Keratinocyte (primary cell): ENCODE data around the gene ECI2. TPM values are rescaled to one million over a fixed set of nuclear protein-coding genes. Genes with fewer than 3 reads are reported as not detected.

Experiments used
- DNase-seq: peaks from one replicate; pipeline ENCODE4 v3.0.0-alpha.2; 2011; ENCODE audit warnings: low read depth, missing footprints, low spot score
- FAIRE-seq: peaks from 2 replicates; lab custom pipeline; 2011; peaks lifted over from hg19 to GRCh38; lab: Jason Lieb, UNC
- H2AFZ ChIP-seq: 2 replicates; pipeline ENCODE4 v1.6.0; 2012; ENCODE audit warnings: low read length, control low read depth, inconsistent platforms; ENCODE audit not compliant: control insufficient read depth
- H3K27ac ChIP-seq: 2 replicates; pipeline ENCODE4 v1.5.1; 2011; ENCODE audit warnings: low read length; ENCODE audit not compliant: control insufficient read depth, insufficient read depth
- H3K27me3 ChIP-seq: 3 replicates; pipeline ENCODE4 v1.6.0; 2011; ENCODE audit warnings: low read length; ENCODE audit not compliant: control insufficient read depth, insufficient read depth; ENCODE audit errors: extremely low read depth
- H3K36me3 ChIP-seq, 2 experiments: 2 replicates in 1 of 2; 3 replicates in 1 of 2; pipeline ENCODE4 v1.5.1; 2011; ENCODE audit warnings: low read length in 2 of 2, mild to moderate bottlenecking in 1 of 2; ENCODE audit not compliant: control insufficient read depth in 2 of 2, insufficient read depth in 2 of 2; ENCODE audit errors: extremely low read depth in 1 of 2
- H3K4me1 ChIP-seq: 3 replicates; pipeline ENCODE4 v1.5.1; 2011; ENCODE audit warnings: low read length; ENCODE audit not compliant: control insufficient read depth, insufficient read depth; ENCODE audit errors: extremely low read depth
- H3K4me2 ChIP-seq: 3 replicates; pipeline ENCODE4 v1.6.0; 2011; ENCODE audit warnings: low read depth, low read length; ENCODE audit not compliant: control insufficient read depth, insufficient read depth; ENCODE audit errors: extremely low read depth
- H3K4me3 ChIP-seq, 3 experiments: fragments of 200-600 bp in 1 of 3; sonication (generic) in 1 of 3; 2 replicates in 2 of 3; 3 replicates in 1 of 3; pipeline ENCODE4 v1.5.1; 2011 to 2016; ENCODE audit warnings: low read length in 3 of 3, mild to moderate bottlenecking in 3 of 3, control low read depth in 2 of 3, inconsistent platforms in 1 of 3, low read depth in 1 of 3, mixed read lengths in 1 of 3, mixed run types in 1 of 3, moderate library complexity in 1 of 3; ENCODE audit not compliant: control insufficient read depth in 2 of 3, insufficient read depth in 2 of 3; ENCODE audit errors: extremely low read depth in 1 of 3
- H3K79me2 ChIP-seq: 2 replicates; pipeline ENCODE4 v1.6.0; 2012; ENCODE audit warnings: low read length; ENCODE audit not compliant: control insufficient read depth, insufficient read depth
- H3K9ac ChIP-seq: 3 replicates; pipeline ENCODE4 v1.6.0; 2011; ENCODE audit warnings: low read length; ENCODE audit not compliant: control insufficient read depth, insufficient read depth; ENCODE audit errors: extremely low read depth
- H3K9me1 ChIP-seq: 3 replicates; pipeline ENCODE4 v1.6.0; 2011; ENCODE audit warnings: low read length; ENCODE audit not compliant: control insufficient read depth, insufficient read depth; ENCODE audit errors: extremely low read depth
- H3K9me3 ChIP-seq: 2 replicates; pipeline ENCODE4 v1.5.1; 2012; ENCODE audit warnings: low read depth, low read length; ENCODE audit not compliant: control insufficient read depth
- H4K20me1 ChIP-seq: 3 replicates; pipeline ENCODE4 v1.6.0; 2011; ENCODE audit warnings: low read length; ENCODE audit not compliant: control insufficient read depth, insufficient read depth; ENCODE audit errors: extremely low read depth
- CTCF ChIP-seq, 3 experiments: IDR thresholded peaks in 1 of 3; conservative IDR thresholded peaks in 1 of 3; optimal IDR thresholded peaks in 1 of 3; 2 replicates in 2 of 3; 3 replicates in 1 of 3; pipeline versions ENCODE3 to v1.5.1; 2011; ENCODE audit warnings: low read length in 3 of 3, mild to moderate bottlenecking in 3 of 3, moderate library complexity in 2 of 3, control low read depth in 1 of 3, inconsistent platforms in 1 of 3; ENCODE audit not compliant: insufficient read depth in 2 of 3; ENCODE audit errors: extremely low read depth in 1 of 3
- EZH2 ChIP-seq: IDR thresholded peaks from one replicate; pipeline ENCODE4 v1.6.1; 2012; ENCODE audit warnings: inconsistent platforms, mild to moderate bottlenecking, low read length, moderate library complexity
- dilution Hi-C: fragments of 300-500 bp; cut with MboI; formaldehyde crosslinking; loops from one replicate; pipeline ENCODE4 v1.7.0; 2020; ENCODE audit warnings: low sequenced_read_pairs; ENCODE audit not compliant: extremely low pct_ligation_motif_present
- polyA plus RNA-seq, 5 experiments: library from polyadenylated mRNA; depleted of rRNA in 3 of 5; stranded (reverse) in 3 of 5; stranded (forward) in 1 of 5; unstranded in 1 of 5; fragments of >200 nt; gene quantifications; 1 replicate in 1 of 5; 2 replicates in 3 of 5; 3 replicates in 1 of 5; pipeline versions ENCODE4 v1.2.1 to v1.2.3, GENCODE V29; 2011 to 2012; ENCODE audit warnings: missing spikeins in 2 of 5, low read depth in 1 of 5, low replicate concordance in 1 of 5

ECI2 gene
- polyA plus RNA-seq, 1 donor (not counting 4 experiments of a cell fraction or from before 2014, with no cell fraction given): 41.6 TPM

- no peak within 1 kb of the TSS for H2AFZ ChIP-seq
- no peaks in the 10 kb centered on the region for H4K20me1 ChIP-seq
- H3K9ac ChIP-seq: no peak within 1 kb of the TSS
- dilution Hi-C loops: no loop called here
- no peak for TF ChIP-seq EZH2
- no peak for TF ChIP-seq CTCF (optimal IDR thresholded peaks at IDR 0.05 in 1 of 3, IDR thresholded peaks at IDR 0.05 in 1 of 3, conservative IDR thresholded peaks at IDR 0.05 in 1 of 3; ENCODE audit: extremely low read depth in 1 of 3, insufficient read depth in 2 of 3, low read length in 3 of 3)
- no peak within 1 kb of the TSS for H3K4me2 ChIP-seq
- H3K9me1 ChIP-seq: no peaks in the 10 kb centered on the region
- no peak within 1 kb of the TSS for H3K27ac ChIP-seq
- H3K79me2 ChIP-seq: no peaks in the 10 kb centered on the region
- no peak within 1 kb of the TSS for H3K4me3 ChIP-seq
- FAIRE-seq: no peak
- peaks cover 3% of the 10 kb centered on the region for H3K27me3 ChIP-seq
- DNase-seq: no peak
- H3K36me3 ChIP-seq: no peaks in the 10 kb centered on the region
- H3K9me3 ChIP-seq: no peaks in the 10 kb centered on the region
- H3K4me1 ChIP-seq: no peaks in the 10 kb centered on the region
Measured at GRCh38 chr6:4078691-4079471, 56.5 kb downstream of the ECI2 start, which contains the start of gene FAM217A. Gene FAM217A (minus strand): TSS chr6:4079137. CDS start chr6:4077414, 1,723 bp downstream.

GRCh38 chr6:4074478-4075235, 60.7 kb downstream of the ECI2 start:
- FAIRE-seq: no peak
- no peak overlapping the region for H3K9ac ChIP-seq
- H3K79me2 ChIP-seq: no peaks in the 10 kb centered on the region
- H3K27ac ChIP-seq: no peak overlapping the region
- H3K4me1 ChIP-seq: no peaks in the 10 kb centered on the region
- no peaks in the 10 kb centered on the region for H3K36me3 ChIP-seq
- no peaks in the 10 kb centered on the region for H4K20me1 ChIP-seq
- dilution Hi-C loops: no loop called here
- no peak overlapping the region for H2AFZ ChIP-seq
- DNase-seq: no peak
- peaks cover 3% of the 10 kb centered on the region for H3K27me3 ChIP-seq
- no peaks in the 10 kb centered on the region for H3K9me3 ChIP-seq
- H3K4me2 ChIP-seq: no peak overlapping the region
- TF ChIP-seq CTCF (optimal IDR thresholded peaks at IDR 0.05 in 1 of 3, IDR thresholded peaks at IDR 0.05 in 1 of 3, conservative IDR thresholded peaks at IDR 0.05 in 1 of 3; ENCODE audit: extremely low read depth in 1 of 3, insufficient read depth in 2 of 3, low read length in 3 of 3): no peak
- TF ChIP-seq EZH2: no peak
- H3K9me1 ChIP-seq: no peaks in the 10 kb centered on the region
- H3K4me3 ChIP-seq: no peak overlapping the region
